Natural killer cell (primary cell): ENCODE measurements around the gene ZC3HAV1L. TPM values are rescaled to one million over a fixed set of nuclear protein-coding genes. Genes with fewer than 3 reads are reported as not detected.

Experiments
- ATAC-seq, 3 donors: fragments of 150-1000 bp in 2 of 3; fragments of 200-7000 bp in 1 of 3; cut with Tn5 transposase; 1 replicate in 1 of 3; 2 replicates in 2 of 3; pipeline ENCODE4 v1.10.0; 2021; ENCODE audit warnings: mild to moderate bottlenecking in 2 of 3, moderate library complexity in 2 of 3
- DNase-seq, 2 donors: peaks; one replicate each; pipeline versions ENCODE4 v3.0.0 to v3.0.0-alpha.2; 2013 to 2021; ENCODE audit warnings: mixed read lengths in 1 of 2
- H3K27ac ChIP-seq: one replicate; pipeline ENCODE4 v1.5.1; 2013; ENCODE audit warnings: mild to moderate bottlenecking, low read length
- H3K27me3 ChIP-seq: one replicate; pipeline ENCODE4 v1.6.1; 2013; ENCODE audit warnings: low read length; ENCODE audit not compliant: control insufficient read depth, insufficient read depth
- H3K36me3 ChIP-seq: one replicate; pipeline ENCODE4 v1.6.1; 2013; ENCODE audit warnings: low read length; ENCODE audit not compliant: control insufficient read depth, insufficient read depth
- H3K4me1 ChIP-seq: one replicate; pipeline ENCODE4 v1.6.1; 2013; ENCODE audit warnings: low read length; ENCODE audit not compliant: control insufficient read depth, insufficient read depth
- H3K4me3 ChIP-seq: one replicate; pipeline ENCODE4 v1.5.1; 2013; ENCODE audit warnings: low read length
- H3K9me3 ChIP-seq: one replicate; pipeline ENCODE4 v1.6.1; 2013; ENCODE audit warnings: low read length; ENCODE audit not compliant: control insufficient read depth, insufficient read depth
- H3K27ac Mint-ChIP-seq, 2 donors: one replicate each; pipeline ENCODE4 v1.8.0; 2022; ENCODE audit warnings: mild to moderate bottlenecking in 2 of 2, mixed read lengths in 2 of 2, moderate library complexity in 1 of 2
- H3K27me3 Mint-ChIP-seq, 2 donors: one replicate each; pipeline ENCODE4 v1.8.0; 2022; ENCODE audit warnings: low read depth in 2 of 2, mixed read lengths in 2 of 2
- H3K36me3 Mint-ChIP-seq: one replicate; pipeline ENCODE4 v1.8.0; 2022; ENCODE audit warnings: mixed read lengths
- H3K4me1 Mint-ChIP-seq, 2 donors: one replicate each; pipeline ENCODE4 v1.8.0; 2022; ENCODE audit warnings: mixed read lengths in 2 of 2
- H3K4me3 Mint-ChIP-seq: one replicate; pipeline ENCODE4 v1.8.0; 2022; ENCODE audit warnings: mild to moderate bottlenecking, moderate library complexity, mixed read lengths
- H3K9me3 Mint-ChIP-seq, 2 donors: one replicate each; pipeline ENCODE4 v1.8.0; 2022; ENCODE audit warnings: mixed read lengths in 2 of 2
- WGBS: methylation state at CpG from one replicate; pipeline ENCODE4 v1.1.7; 2013; ENCODE audit warnings: missing lambda C conversion rate; ENCODE audit not compliant: insufficient coverage; 5-methylcytosine and 5-hydroxymethylcytosine counted together
- intact Hi-C: fragments of 100-400 bp; cut with micrococcal nuclease; formaldehyde crosslinking; loops from one replicate; pipeline ENCODE4 v1.14.2; 2022
- total RNA-seq, 4 donors: library from RNA; stranded (reverse); fragments of 120-200 nt in 1 of 4; gene quantifications; one replicate each; pipeline versions ENCODE4 v1.2.3 to v1.2.4, GENCODE V29; 2013 to 2022
- TF ChIP-seq, protein P1 (sequence below): fragments of 200-600 bp; IDR thresholded peaks from one replicate; pipeline ENCODE4 v1.8.0; 2022; ENCODE audit warnings: antibody characterized with exemption

Gene ZC3HAV1L
- total RNA-seq, 3 donors from 2014 or later (not counting 1 experiment from before 2014, with no cell fraction given) = 0.75 to 2.3 (median 1.1) TPM

DNA sequence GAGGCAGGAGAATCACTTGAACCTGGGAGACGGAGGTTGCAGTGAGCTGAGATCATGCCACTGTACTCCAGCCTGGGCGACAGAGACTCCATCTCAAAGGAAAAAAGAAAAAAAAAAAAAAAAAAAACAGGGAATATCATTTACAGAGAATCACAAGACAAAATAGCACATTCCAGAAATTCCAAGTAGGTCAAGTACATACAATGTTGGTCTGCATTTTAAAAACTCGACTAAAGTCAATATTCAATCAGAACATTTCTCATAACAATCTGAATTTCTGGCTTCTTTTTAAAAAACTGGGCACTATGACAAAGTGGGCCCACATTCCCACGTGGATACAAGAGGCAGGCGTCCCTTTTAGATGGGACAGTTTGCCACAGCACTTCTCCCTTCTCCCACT is 12.8 kb downstream of the ZC3HAV1L start:
- 96% methylated on average over 5 of the region's 5 CpGs for WGBS
- Mint-ChIP-seq H3K27me3 (no peaks in the 10 kb centered on the region), H3K4me1 (no peaks in the 10 kb centered on the region), H3K27ac (no peak overlapping the region), H3K9me3 (no peaks in the 10 kb centered on the region), H3K4me3 (no peak overlapping the region), H3K36me3 (no peaks in the 10 kb centered on the region)
- H3K9me3 ChIP-seq = no peaks in the 10 kb centered on the region
- H3K36me3 ChIP-seq = no peaks in the 10 kb centered on the region
- no peak for ATAC-seq
- TF ChIP-seq, protein P1, sequence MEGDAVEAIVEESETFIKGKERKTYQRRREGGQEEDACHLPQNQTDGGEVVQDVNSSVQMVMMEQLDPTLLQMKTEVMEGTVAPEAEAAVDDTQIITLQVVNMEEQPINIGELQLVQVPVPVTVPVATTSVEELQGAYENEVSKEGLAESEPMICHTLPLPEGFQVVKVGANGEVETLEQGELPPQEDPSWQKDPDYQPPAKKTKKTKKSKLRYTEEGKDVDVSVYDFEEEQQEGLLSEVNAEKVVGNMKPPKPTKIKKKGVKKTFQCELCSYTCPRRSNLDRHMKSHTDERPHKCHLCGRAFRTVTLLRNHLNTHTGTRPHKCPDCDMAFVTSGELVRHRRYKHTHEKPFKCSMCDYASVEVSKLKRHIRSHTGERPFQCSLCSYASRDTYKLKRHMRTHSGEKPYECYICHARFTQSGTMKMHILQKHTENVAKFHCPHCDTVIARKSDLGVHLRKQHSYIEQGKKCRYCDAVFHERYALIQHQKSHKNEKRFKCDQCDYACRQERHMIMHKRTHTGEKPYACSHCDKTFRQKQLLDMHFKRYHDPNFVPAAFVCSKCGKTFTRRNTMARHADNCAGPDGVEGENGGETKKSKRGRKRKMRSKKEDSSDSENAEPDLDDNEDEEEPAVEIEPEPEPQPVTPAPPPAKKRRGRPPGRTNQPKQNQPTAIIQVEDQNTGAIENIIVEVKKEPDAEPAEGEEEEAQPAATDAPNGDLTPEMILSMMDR = no peak
- H3K4me1 ChIP-seq = no peaks in the 10 kb centered on the region
- H3K27me3 ChIP-seq = no peaks in the 10 kb centered on the region
- no peak overlapping the region for H3K4me3 ChIP-seq
- H3K27ac ChIP-seq = no peak overlapping the region
- intact Hi-C loops = no loop called here
- DNase-seq = no peak

GRCh38 chr7:139022286-139022685 is 13.6 kb downstream of the ZC3HAV1L start:
- no peak overlapping the region for H3K4me3 ChIP-seq
- intact Hi-C loops = no loop called here
- no peaks in the 10 kb centered on the region for H3K9me3 ChIP-seq
- Mint-ChIP-seq H3K27ac (no peak overlapping the region), H3K4me1 (peaks cover 0 to 1% of the 10 kb centered on the region in 2 donors), H3K4me3 (no peak overlapping the region), H3K36me3 (no peaks in the 10 kb centered on the region), H3K27me3 (no peaks in the 10 kb centered on the region), H3K9me3 (no peaks in the 10 kb centered on the region)
- DNase-seq (no peak), ATAC-seq (no peak)
- WGBS = 88% methylated on average over 4 of the region's 4 CpGs
- no peaks in the 10 kb centered on the region for H3K36me3 ChIP-seq
- H3K4me1 ChIP-seq = no peaks in the 10 kb centered on the region
- H3K27me3 ChIP-seq = no peaks in the 10 kb centered on the region
- TF ChIP-seq, protein P1 = no peak
- H3K27ac ChIP-seq = no peak overlapping the region

DNA sequence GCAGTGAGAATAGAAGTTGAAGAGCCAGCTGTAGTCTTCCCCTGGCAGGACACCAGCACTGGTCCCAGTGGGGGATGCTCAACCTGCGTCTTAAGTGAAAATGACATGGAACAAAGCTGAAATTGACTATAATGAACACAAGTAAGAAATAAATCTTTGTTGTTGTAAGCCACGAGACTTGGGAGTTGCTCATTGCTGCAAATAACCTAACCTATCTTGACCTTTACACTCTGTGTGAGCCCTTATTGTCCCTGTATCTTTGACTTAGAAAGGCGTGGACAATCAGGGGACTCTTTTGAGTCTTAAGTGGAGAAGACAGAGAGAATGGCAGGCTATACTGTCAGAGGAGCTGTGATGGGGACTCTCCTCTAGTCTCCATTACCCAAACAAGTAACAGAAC is 16.9 kb downstream of the ZC3HAV1L start:
- DNase-seq = no peak
- ATAC-seq = no peak
- H3K36me3 Mint-ChIP-seq = no peaks in the 10 kb centered on the region
- Histone ChIP-seq H3K36me3 (no peaks in the 10 kb centered on the region), H3K27ac (no peak overlapping the region), H3K27me3 (no peaks in the 10 kb centered on the region), H3K4me1 (no peaks in the 10 kb centered on the region), H3K9me3 (no peaks in the 10 kb centered on the region), H3K4me3 (no peak overlapping the region)
- TF ChIP-seq, protein P1 = no peak
- intact Hi-C loops = no loop called here
- no peaks in the 10 kb centered on the region for H3K9me3 Mint-ChIP-seq
- no peak overlapping the region for H3K4me3 Mint-ChIP-seq
- peaks cover 0 to 11% of the 10 kb centered on the region in 2 donors for H3K27me3 Mint-ChIP-seq
- 95% methylated on average over 2 of the region's 3 CpGs for WGBS
- H3K27ac Mint-ChIP-seq = no peak overlapping the region
- H3K4me1 Mint-ChIP-seq = peaks cover 0 to 5% of the 10 kb centered on the region in 2 donors

DNA sequence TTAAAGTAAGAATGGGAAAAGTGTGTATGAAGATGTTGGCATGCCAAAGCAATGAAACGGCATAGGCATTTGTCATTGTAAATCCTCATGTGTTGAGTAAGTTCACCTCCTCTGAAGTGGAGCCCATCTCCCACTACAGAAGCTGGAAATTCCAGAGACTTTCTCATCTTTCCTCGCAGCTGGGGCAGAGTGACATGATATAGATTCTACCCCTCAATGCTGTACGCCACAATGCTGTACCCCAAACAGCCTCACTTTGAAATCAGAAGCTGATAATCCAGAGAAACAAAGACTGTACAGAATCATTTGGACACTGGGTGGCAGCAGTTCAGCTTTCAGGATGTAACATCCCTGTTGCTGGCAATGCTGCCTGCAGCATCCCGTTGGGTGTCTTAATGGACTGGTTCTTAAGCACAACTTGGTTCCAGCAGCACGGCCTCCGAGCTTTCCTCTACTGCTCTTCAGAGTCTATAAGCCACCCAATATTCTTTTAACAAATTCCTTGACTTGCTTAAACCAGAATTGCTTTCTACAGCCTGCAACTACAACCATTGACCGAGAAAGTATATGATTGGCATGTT is 18.8 kb downstream of the ZC3HAV1L start:
- Histone ChIP-seq H3K4me1 (no peaks in the 10 kb centered on the region), H3K36me3 (no peaks in the 10 kb centered on the region), H3K27me3 (no peaks in the 10 kb centered on the region), H3K9me3 (no peaks in the 10 kb centered on the region), H3K27ac (no peak overlapping the region), H3K4me3 (no peak overlapping the region)
- no peaks in the 10 kb centered on the region for H3K36me3 Mint-ChIP-seq
- no peak overlapping the region for H3K27ac Mint-ChIP-seq
- no peaks in the 10 kb centered on the region for H3K9me3 Mint-ChIP-seq
- DNase-seq = peak; percentile 42 to 83
- peaks cover 0 to 11% of the 10 kb centered on the region in 2 donors for H3K27me3 Mint-ChIP-seq
- ATAC-seq = peak; percentile 87 to 95 (median 94)
- H3K4me3 Mint-ChIP-seq = no peak overlapping the region
- intact Hi-C loops = loop anchor here (1.0 kb wide), 2 partner anchors 58 to 110 kb away; no protein-coding TSS in a partner anchor
- peaks cover 0 to 5% of the 10 kb centered on the region in 2 donors for H3K4me1 Mint-ChIP-seq
- WGBS = 29% methylated on average over 6 of the region's 7 CpGs
- TF ChIP-seq, protein P1 = peak; percentile 64
